GM12891 (cell line): Measurements from ENCODE around the gene PRLR.

Source experiments
- DNase-seq: peaks from one replicate; pipeline ENCODE4 v3.0.0; 2011; ENCODE audit warnings: low spot score; ENCODE audit not compliant: insufficient read length
- FAIRE-seq: peaks from 2 replicates; lab custom pipeline; 2011; peaks lifted over from hg19 to GRCh38; lab: Jason Lieb, UNC
- PAX5 ChIP-seq: IDR thresholded peaks from 2 replicates; pipeline ENCODE4 v1.6.1; 2011; ENCODE audit warnings: low read length, moderate library complexity, mild to moderate bottlenecking; ENCODE audit not compliant: insufficient read depth, severe bottlenecking
- POLR2A ChIP-seq: IDR thresholded peaks from 2 replicates; pipeline ENCODE4 v1.6.1; 2011; ENCODE audit warnings: low read depth, low read length, control low read depth
- POLR2AphosphoS5 ChIP-seq: IDR thresholded peaks from 2 replicates; pipeline ENCODE4 v1.6.1; 2011; ENCODE audit warnings: low read depth, low read length, control low read depth
- POU2F2 ChIP-seq: IDR thresholded peaks from 2 replicates; pipeline ENCODE4 v1.6.1; 2011; ENCODE audit warnings: low read depth, mild to moderate bottlenecking, control low read depth, low read length, moderate library complexity
- SPI1 ChIP-seq: IDR thresholded peaks from 2 replicates; pipeline ENCODE4 v1.6.1; 2011; ENCODE audit warnings: low read depth, low read length, control low read depth
- TAF1 ChIP-seq: IDR thresholded peaks from 2 replicates; pipeline ENCODE4 v1.6.1; 2011; ENCODE audit warnings: low read depth, low read length, control low read depth

Gene PRLR

GRCh38 chr5:35031276-35031675 lies 199.0 kb downstream of the PRLR start:
- DNase-seq (no peak), FAIRE-seq (no peak)
- TF ChIP-seq POLR2A: no peak
- no peak for TF ChIP-seq POLR2AphosphoS5
- no peak for TF ChIP-seq TAF1
- TF ChIP-seq POU2F2: no peak

- TF ChIP-seq SPI1: no peak
- TF ChIP-seq POLR2A: no peak
- no peak for TF ChIP-seq POU2F2
- no peak for TF ChIP-seq TAF1
- no peak for TF ChIP-seq POLR2AphosphoS5
- no peak for TF ChIP-seq PAX5
Observed at GRCh38 chr5:35030426-35031100, 199.7 kb downstream of the PRLR start.

GRCh38 chr5:35029333-35029732 lies 201.0 kb downstream of the PRLR start:
- FAIRE-seq: no peak
- TF ChIP-seq POU2F2 (no peak), PAX5 (no peak), POLR2AphosphoS5 (no peak), TAF1 (no peak), POLR2A (no peak)

More at GRCh38 chr5:35030426-35031100, 199.7 kb downstream of the PRLR start:
- DNase-seq (no peak), FAIRE-seq (no peak)

GRCh38 chr5:35026941-35027340 lies 203.3 kb downstream of the PRLR start:
- FAIRE-seq (no peak), DNase-seq (no peak)
- TF ChIP-seq PAX5 (no peak), SPI1 (no peak), POLR2AphosphoS5 (no peak), POU2F2 (no peak), POLR2A (no peak), TAF1 (no peak)

More at GRCh38 chr5:35029333-35029732, 201.0 kb downstream of the PRLR start:
- DNase-seq: no peak

- DNase-seq (no peak), FAIRE-seq (no peak)
- no peak for TF ChIP-seq SPI1
- TF ChIP-seq TAF1: no peak
- TF ChIP-seq POLR2AphosphoS5: no peak
- TF ChIP-seq POU2F2: no peak
- TF ChIP-seq POLR2A: no peak
- no peak for TF ChIP-seq PAX5
Observed at GRCh38 chr5:35026280-35026840, 203.9 kb downstream of the PRLR start.

GRCh38 chr5:35024911-35025510 lies 205.3 kb downstream of the PRLR start:
- TF ChIP-seq SPI1 (no peak), POU2F2 (no peak), POLR2AphosphoS5 (no peak)
- FAIRE-seq (no peak), DNase-seq (no peak)

GRCh38 chr5:35023391-35024178 lies 206.7 kb downstream of the PRLR start:
- DNase-seq: no peak
- TF ChIP-seq POLR2AphosphoS5 (no peak), POLR2A (no peak), POU2F2 (no peak), SPI1 (no peak), PAX5 (no peak)
- no peak for FAIRE-seq

- TF ChIP-seq POLR2AphosphoS5: no peak
- TF ChIP-seq PAX5: no peak
- no peak for TF ChIP-seq TAF1
- TF ChIP-seq SPI1: no peak
- TF ChIP-seq POLR2A: no peak
- no peak for TF ChIP-seq POU2F2
- FAIRE-seq (no peak), DNase-seq (no peak)
Observed at GRCh38 chr5:35016174-35017051, 213.9 kb downstream of the PRLR start.

- no peak for FAIRE-seq
Observed at GRCh38 chr5:35015063-35015462, 215.2 kb downstream of the PRLR start.

More at GRCh38 chr5:35015063-35015462, 215.2 kb downstream of the PRLR start:
- no peak for DNase-seq
- TF ChIP-seq SPI1: no peak
- no peak for TF ChIP-seq POLR2A
- TF ChIP-seq POU2F2: no peak
- no peak for TF ChIP-seq POLR2AphosphoS5
- TF ChIP-seq TAF1: no peak
- no peak for TF ChIP-seq PAX5
